GM10248 (cell line): ENCODE measurements around the gene MRGPRD.

ENCODE experiments used
- CTCF ChIA-PET: fragments of 300-600 bp; sonication (Branson Sonifier 250); formaldehyde crosslinking; extraction: SDS; loops from one replicate; lab custom pipeline; 2021; ENCODE audit warnings: antibody characterized with exemption; lab: Yijun Ruan, JAX
- POLR2A ChIA-PET: fragments of 350-650 bp; sonication (Branson Sonifier 250); formaldehyde crosslinking; extraction: SDS; loops from one replicate; lab custom pipeline; 2020; ENCODE audit warnings: antibody characterized with exemption; lab: Yijun Ruan, JAX
- DNase-seq: peaks from one replicate; pipeline ENCODE4 v3.0.0; 2012; ENCODE audit errors: extremely low spot score
- TF ChIP-seq, protein P1 (sequence below): IDR thresholded peaks from 2 replicates; pipeline ENCODE4 v1.5.1; 2012; ENCODE audit warnings: mild to moderate bottlenecking, low read depth; ENCODE audit errors: extremely low read depth, missing control alignments, control extremely low read depth

Gene MRGPRD

DNA sequence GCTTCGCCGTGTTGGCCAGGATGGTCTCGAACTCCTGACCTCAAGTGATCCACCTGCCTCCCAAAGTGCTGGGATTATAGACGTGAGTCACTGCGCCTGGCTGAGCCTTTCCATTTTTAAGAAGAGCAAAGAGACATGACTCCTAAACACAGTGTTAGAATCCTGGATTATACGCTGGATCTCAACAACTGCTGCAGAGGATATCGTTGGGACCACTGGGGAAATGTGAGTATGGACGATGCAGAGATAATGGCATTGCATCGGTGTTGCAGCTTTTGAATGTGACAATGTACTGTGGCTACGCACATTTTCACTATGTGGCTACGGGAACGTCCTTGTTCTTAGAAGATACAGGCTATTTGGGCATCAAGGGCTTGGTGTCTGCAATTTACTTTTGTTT lies 26.0 kb upstream of the MRGPRD start:
- ChIA-PET CTCF (no interaction called here), POLR2A (no interaction called here)
- TF ChIP-seq, protein P1, sequence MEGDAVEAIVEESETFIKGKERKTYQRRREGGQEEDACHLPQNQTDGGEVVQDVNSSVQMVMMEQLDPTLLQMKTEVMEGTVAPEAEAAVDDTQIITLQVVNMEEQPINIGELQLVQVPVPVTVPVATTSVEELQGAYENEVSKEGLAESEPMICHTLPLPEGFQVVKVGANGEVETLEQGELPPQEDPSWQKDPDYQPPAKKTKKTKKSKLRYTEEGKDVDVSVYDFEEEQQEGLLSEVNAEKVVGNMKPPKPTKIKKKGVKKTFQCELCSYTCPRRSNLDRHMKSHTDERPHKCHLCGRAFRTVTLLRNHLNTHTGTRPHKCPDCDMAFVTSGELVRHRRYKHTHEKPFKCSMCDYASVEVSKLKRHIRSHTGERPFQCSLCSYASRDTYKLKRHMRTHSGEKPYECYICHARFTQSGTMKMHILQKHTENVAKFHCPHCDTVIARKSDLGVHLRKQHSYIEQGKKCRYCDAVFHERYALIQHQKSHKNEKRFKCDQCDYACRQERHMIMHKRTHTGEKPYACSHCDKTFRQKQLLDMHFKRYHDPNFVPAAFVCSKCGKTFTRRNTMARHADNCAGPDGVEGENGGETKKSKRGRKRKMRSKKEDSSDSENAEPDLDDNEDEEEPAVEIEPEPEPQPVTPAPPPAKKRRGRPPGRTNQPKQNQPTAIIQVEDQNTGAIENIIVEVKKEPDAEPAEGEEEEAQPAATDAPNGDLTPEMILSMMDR: no peak
- no peak for DNase-seq

DNA sequence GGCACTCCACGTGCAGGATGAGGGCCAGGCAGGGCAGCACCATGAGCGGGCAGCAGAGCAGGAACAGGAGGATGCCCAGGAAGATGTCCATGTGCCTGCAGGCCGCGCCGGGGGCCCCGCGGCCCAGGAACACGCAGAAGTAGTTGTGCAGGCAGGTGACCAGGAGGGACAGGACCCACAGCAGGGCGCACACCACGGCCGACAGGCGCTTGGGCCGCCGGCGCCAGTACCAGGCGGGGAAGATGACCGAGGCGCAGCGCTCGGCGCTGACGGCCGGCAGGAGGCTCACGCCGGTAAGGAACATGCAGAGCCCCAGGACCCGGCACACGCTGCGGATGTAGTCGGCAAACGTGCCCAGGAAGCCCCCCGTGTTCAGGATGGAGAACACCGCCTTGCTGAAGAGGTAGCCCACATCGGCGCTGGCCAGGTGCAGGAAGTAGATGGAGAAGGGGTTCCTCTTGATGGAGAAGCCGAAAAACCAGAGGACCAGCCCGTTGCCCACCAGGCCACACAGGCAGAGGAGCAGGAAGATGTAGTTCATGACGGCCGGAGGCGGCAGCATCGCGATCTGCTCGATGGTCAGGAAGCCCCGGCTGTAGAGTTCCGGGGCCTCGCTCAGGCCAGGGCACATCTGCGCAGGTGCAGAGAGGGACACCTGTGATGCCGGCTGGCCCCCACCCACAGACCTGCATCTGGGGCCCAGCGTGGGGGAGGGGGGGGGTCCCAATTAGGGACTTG lies 25.0 kb upstream of the MRGPRD start:
- no peak for DNase-seq
- POLR2A ChIA-PET: no interaction called here
- TF ChIP-seq, protein P1: no peak

DNA sequence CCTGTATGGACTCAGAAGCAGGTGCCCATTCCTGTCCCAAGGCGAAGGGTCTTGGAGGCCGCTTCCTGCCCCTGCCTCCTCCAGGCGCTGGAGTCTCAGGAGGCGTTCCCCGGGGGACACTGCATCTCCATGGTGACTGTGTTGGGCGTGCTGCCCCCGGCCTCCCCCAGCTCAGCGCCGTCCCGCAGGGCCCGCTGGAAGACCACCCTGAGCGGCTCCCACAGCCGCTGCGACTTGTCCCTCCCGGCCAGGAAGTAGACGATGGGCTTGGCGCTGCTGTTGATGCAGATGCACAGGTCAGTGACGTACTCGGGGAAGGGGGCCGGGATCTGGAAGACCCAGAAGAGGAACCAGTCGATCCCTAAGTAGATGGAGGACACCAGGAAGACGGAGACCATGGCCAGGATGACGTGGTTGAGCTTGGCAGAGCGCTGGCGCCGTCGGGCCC lies 24.4 kb upstream of the MRGPRD start:
- CTCF ChIA-PET: no interaction called here
- TF ChIP-seq, protein P1: no peak
- POLR2A ChIA-PET: no interaction called here
- no peak for DNase-seq

More for the DNA sequence above, 25.0 kb upstream of the MRGPRD start:
- CTCF ChIA-PET: no interaction called here

DNA sequence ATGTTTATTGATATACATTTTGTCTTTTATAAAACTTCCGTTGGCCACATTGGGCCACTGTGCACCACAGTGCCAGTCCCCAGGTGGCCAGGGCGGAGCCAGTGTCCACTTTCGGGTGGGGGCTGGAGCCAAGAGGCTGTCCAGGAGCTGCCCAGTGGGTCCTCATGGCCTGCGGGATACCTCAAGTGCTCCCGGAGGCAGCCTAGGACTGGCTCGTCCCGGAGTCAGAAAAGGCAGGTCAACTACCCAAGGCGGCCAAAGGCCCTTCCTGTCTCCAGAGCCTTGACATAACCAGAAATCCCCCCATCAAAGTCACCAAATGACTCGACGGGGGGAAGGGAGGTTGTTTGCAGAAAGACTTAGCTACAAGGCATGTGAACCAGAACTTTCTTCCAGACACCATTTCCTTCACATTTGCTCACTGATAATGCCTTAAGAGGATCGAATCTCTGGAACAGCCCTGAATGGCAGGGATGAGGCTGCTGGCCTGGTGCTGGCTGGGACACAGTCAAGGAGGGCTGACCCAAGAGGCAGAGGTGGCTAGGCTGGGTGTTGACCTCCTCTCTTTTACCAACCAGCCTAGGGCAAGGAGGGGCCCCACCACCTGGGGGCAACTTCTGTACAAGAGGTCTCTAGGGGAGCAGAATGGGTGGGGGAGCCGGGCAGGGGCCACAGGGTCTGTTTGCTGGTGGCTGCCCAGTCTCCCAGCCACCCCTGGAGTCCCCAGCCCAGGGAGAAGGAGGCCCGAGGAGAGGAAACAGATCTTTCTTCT lies 23.8 kb upstream of the MRGPRD start:
- TF ChIP-seq, protein P1: no peak
- ChIA-PET CTCF (no interaction called here), POLR2A (no interaction called here)
- DNase-seq: no peak

DNA sequence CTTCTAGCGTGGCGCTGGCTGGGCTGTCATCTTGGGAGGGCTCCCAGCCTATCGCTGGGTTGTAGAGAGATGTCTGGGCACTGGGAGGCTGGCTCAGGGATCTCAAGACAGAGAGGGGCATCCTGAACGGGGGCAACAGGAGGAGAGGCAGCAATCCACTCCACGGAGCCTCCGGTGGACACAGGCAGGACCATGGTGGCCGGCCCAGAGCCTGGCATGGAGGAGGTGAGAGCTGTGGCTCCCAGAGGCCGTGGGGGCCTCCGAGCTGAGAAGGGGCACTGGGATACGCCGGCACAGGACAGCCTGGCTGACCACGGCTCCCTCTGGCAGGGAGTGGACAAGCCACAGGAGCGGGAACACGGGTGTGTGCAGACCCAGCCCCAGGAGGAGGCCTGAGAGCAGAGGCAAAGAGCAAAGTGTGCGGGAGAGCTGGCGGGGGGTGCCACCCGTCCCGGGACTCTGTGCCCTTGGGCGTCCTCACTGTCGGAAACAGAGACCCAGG lies 23.1 kb upstream of the MRGPRD start:
- ChIA-PET POLR2A (no interaction called here), CTCF (no interaction called here)
- TF ChIP-seq, protein P1: no peak
- DNase-seq: no peak

DNA sequence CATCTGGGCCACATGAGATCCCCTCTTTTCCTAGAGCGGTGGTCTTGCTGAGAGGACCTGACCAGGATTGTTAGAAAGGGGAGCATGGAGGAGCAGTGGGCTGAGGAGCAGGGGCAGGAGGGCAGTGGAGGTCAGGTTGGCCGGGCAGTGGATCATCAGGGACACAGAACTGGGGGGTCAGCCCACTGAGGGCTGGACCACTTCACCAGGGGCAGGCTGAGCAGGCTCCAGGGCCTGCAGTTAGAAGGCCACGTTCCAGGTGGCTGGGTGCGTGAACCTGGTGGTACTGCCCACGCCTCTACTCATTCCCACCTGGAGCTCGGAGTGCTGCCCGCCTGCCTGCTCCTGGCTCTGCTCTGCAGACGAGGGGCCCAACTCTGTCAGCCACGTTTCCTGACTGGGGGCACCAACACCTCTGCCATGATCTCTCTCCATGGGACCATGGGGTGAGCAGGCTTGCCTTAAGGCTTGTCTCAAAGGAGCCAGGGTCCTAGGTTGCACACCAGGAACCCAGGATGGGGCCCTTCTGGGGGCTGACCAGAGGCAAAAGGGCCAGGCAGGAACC lies 22.6 kb upstream of the MRGPRD start:
- ChIA-PET POLR2A (no interaction called here), CTCF (no interaction called here)
- no peak for DNase-seq
- TF ChIP-seq, protein P1: no peak
